Central memory CD8-positive, alpha-beta T cell (primary cell): Measurements from ENCODE around the gene U2AF1L4.
A peak's percentile ranks its signal among the peaks of the same experiment; 100 is the strongest.

Source experiments
- ATAC-seq: fragments of 150-1000 bp; cut with Tn5 transposase; replicated peaks from 2 replicates; pipeline ENCODE4 v1.10.0; 2022; ENCODE audit warnings: mild to moderate bottlenecking, moderate FRiP score, moderate number of reproducible peaks; ENCODE audit not compliant: poor library complexity, severe bottlenecking; ENCODE audit errors: extremely low read depth
- DNase-seq, 2 donors: peaks; one replicate each; pipeline ENCODE4 v3.0.0; 2021; ENCODE audit warnings: low spot score in 2 of 2
- H3K27ac Mint-ChIP-seq: one replicate; pipeline ENCODE4 v1.8.0; 2022; ENCODE audit warnings: low read depth, mild to moderate bottlenecking, moderate library complexity, mixed read lengths
- H3K27me3 Mint-ChIP-seq: one replicate; pipeline ENCODE4 v1.8.0; 2022; ENCODE audit warnings: mixed read lengths
- H3K36me3 Mint-ChIP-seq: one replicate; pipeline ENCODE4 v1.8.0; 2022; ENCODE audit warnings: mild to moderate bottlenecking, moderate library complexity, mixed read lengths; ENCODE audit not compliant: insufficient read depth
- H3K4me1 Mint-ChIP-seq: one replicate; pipeline ENCODE4 v1.8.0; 2022; ENCODE audit warnings: mixed read lengths
- H3K4me3 Mint-ChIP-seq: one replicate; pipeline ENCODE4 v1.8.0; 2022; ENCODE audit warnings: mild to moderate bottlenecking, moderate library complexity, mixed read lengths
- H3K9me3 Mint-ChIP-seq: one replicate; pipeline ENCODE4 v1.8.0; 2022; ENCODE audit warnings: mixed read lengths

U2AF1L4 gene

GRCh38 chr19:35751839-35752745, 6.9 kb upstream of the U2AF1L4 start:
- H3K27me3 Mint-ChIP-seq, result no peaks in the 10 kb centered on the region
- ATAC-seq, result no peak
- no peaks in the 10 kb centered on the region for H3K9me3 Mint-ChIP-seq
- peaks cover 11% of the 10 kb centered on the region for H3K36me3 Mint-ChIP-seq
- no peak for DNase-seq
- no peak overlapping the region for H3K4me3 Mint-ChIP-seq
- H3K4me1 Mint-ChIP-seq, result peaks cover 28% of the 10 kb centered on the region
- no peak overlapping the region for H3K27ac Mint-ChIP-seq

GRCh38 chr19:35750167-35750566, 4.9 kb upstream of the U2AF1L4 start:
- H3K4me3 Mint-ChIP-seq, result peak overlapping the region; percentile 46
- H3K27me3 Mint-ChIP-seq, result no peaks in the 10 kb centered on the region
- peaks cover 36% of the 10 kb centered on the region for H3K4me1 Mint-ChIP-seq
- no peak for ATAC-seq
- no peak for DNase-seq
- H3K9me3 Mint-ChIP-seq, result no peaks in the 10 kb centered on the region
- H3K36me3 Mint-ChIP-seq, result peaks cover 12% of the 10 kb centered on the region
- H3K27ac Mint-ChIP-seq, result no peak overlapping the region

- Mint-ChIP-seq H3K4me1 (peaks cover 42% of the 10 kb centered on the region), H3K36me3 (peaks cover 17% of the 10 kb centered on the region), H3K4me3 (peak within 1 kb of the TSS; percentile 97), H3K27me3 (no peaks in the 10 kb centered on the region), H3K9me3 (no peaks in the 10 kb centered on the region), H3K27ac (peak within 1 kb of the TSS; percentile 78)
- ATAC-seq (peak; percentile 72), DNase-seq (peak; percentile 94 to 98)
Observed at GRCh38 chr19:35748106-35749020, 3.1 kb upstream of the U2AF1L4 start, which contains the start of gene LIN37. Gene LIN37, plus strand, starts transcription at chr19:35748576. Its CDS starts 149 bp downstream, at chr19:35748725.

- peak overlapping the region; percentile 97 for H3K4me3 Mint-ChIP-seq
- no peak for ATAC-seq
- H3K4me1 Mint-ChIP-seq, result peaks cover 52% of the 10 kb centered on the region
Observed at GRCh38 chr19:35746531-35746930, 1.3 kb upstream of the U2AF1L4 start.

GRCh38 chr19:35746087-35746462, 857 bp upstream of the U2AF1L4 start:
- Mint-ChIP-seq H3K9me3 (no peaks in the 10 kb centered on the region), H3K4me3 (peak overlapping the region; percentile 97), H3K36me3 (peaks cover 21% of the 10 kb centered on the region), H3K27ac (peak overlapping the region; percentile 95), H3K4me1 (peaks cover 53% of the 10 kb centered on the region), H3K27me3 (no peaks in the 10 kb centered on the region)
- DNase-seq (no peak), ATAC-seq (no peak)

More at GRCh38 chr19:35746531-35746930, 1.3 kb upstream of the U2AF1L4 start:
- peaks cover 21% of the 10 kb centered on the region for H3K36me3 Mint-ChIP-seq
- no peak for DNase-seq
- no peaks in the 10 kb centered on the region for H3K27me3 Mint-ChIP-seq
- H3K27ac Mint-ChIP-seq, result no peak overlapping the region
- H3K9me3 Mint-ChIP-seq, result no peaks in the 10 kb centered on the region

- peak overlapping the region; percentile 95 for H3K27ac Mint-ChIP-seq
Observed at GRCh38 chr19:35744430-35745327, 539 bp downstream of the U2AF1L4 start.

GRCh38 chr19:35743640-35744429, 1.4 kb downstream of the U2AF1L4 start:
- H3K27me3 Mint-ChIP-seq, result no peaks in the 10 kb centered on the region
- no peak for ATAC-seq

More at GRCh38 chr19:35744430-35745327, 539 bp downstream of the U2AF1L4 start:
- H3K9me3 Mint-ChIP-seq, result no peaks in the 10 kb centered on the region
- H3K4me1 Mint-ChIP-seq, result peaks cover 59% of the 10 kb centered on the region
- peaks cover 24% of the 10 kb centered on the region for H3K36me3 Mint-ChIP-seq
- DNase-seq (peak; percentile 87 to 91), ATAC-seq (peak; percentile 64)
- H3K4me3 Mint-ChIP-seq, result peak overlapping the region; percentile 97
- no peaks in the 10 kb centered on the region for H3K27me3 Mint-ChIP-seq

GRCh38 chr19:35742121-35742724, 3.0 kb downstream of the U2AF1L4 start, which contains the start of gene IGFLR1:
Gene IGFLR1, minus strand, starts transcription at chr19:35742452. Its CDS starts 1,272 bp downstream, at chr19:35741180.
- ATAC-seq, result no peak
- peaks cover 54% of the 10 kb centered on the region for H3K4me1 Mint-ChIP-seq
- no peaks in the 10 kb centered on the region for H3K9me3 Mint-ChIP-seq
- H3K27me3 Mint-ChIP-seq, result no peaks in the 10 kb centered on the region
- peak within 1 kb of the TSS; percentile 86 for H3K4me3 Mint-ChIP-seq
- peak within 1 kb of the TSS; percentile 97 for H3K27ac Mint-ChIP-seq
- peak in 1 of 2 donors; percentile 46 for DNase-seq
- peaks cover 25% of the 10 kb centered on the region for H3K36me3 Mint-ChIP-seq

More at GRCh38 chr19:35743640-35744429, 1.4 kb downstream of the U2AF1L4 start:
- Mint-ChIP-seq H3K4me3 (peak overlapping the region; percentile 97), H3K9me3 (no peaks in the 10 kb centered on the region), H3K36me3 (peaks cover 24% of the 10 kb centered on the region), H3K27ac (peak overlapping the region; percentile 95), H3K4me1 (peaks cover 55% of the 10 kb centered on the region)
- DNase-seq, result no peak

GRCh38 chr19:35741203-35741515, 4.1 kb downstream of the U2AF1L4 start:
- Mint-ChIP-seq H3K9me3 (no peaks in the 10 kb centered on the region), H3K36me3 (peaks cover 28% of the 10 kb centered on the region), H3K4me1 (peaks cover 49% of the 10 kb centered on the region), H3K27ac (peak overlapping the region; percentile 63), H3K4me3 (peak overlapping the region; percentile 86), H3K27me3 (no peaks in the 10 kb centered on the region)
- DNase-seq, result no peak
- ATAC-seq, result no peak

- DNase-seq (peak; percentile 88 to 92), ATAC-seq (peak; percentile 62)
- peak overlapping the region; percentile 86 for H3K4me3 Mint-ChIP-seq
- peaks cover 44% of the 10 kb centered on the region for H3K4me1 Mint-ChIP-seq
- peak overlapping the region; percentile 63 for H3K27ac Mint-ChIP-seq
- H3K27me3 Mint-ChIP-seq, result no peaks in the 10 kb centered on the region
- H3K36me3 Mint-ChIP-seq, result peaks cover 28% of the 10 kb centered on the region
- no peaks in the 10 kb centered on the region for H3K9me3 Mint-ChIP-seq
Observed at GRCh38 chr19:35740423-35741202, 4.6 kb downstream of the U2AF1L4 start.
